CD4-positive, alpha-beta T cell treated with Interleukin-4 for 1 hour (primary cell): ENCODE measurements around the gene BTNL3.
"Not testable (repeated sequence)": the region's sequence is repeated elsewhere in the genome, so short reads cannot be mapped to it uniquely, and the experiment has no call there.

Experiments
- DNase-seq, 2 donors: peaks; one replicate each; pipeline ENCODE4 v3.0.0-alpha.2; 2020 to 2022

The BTNL3 gene

DNA sequence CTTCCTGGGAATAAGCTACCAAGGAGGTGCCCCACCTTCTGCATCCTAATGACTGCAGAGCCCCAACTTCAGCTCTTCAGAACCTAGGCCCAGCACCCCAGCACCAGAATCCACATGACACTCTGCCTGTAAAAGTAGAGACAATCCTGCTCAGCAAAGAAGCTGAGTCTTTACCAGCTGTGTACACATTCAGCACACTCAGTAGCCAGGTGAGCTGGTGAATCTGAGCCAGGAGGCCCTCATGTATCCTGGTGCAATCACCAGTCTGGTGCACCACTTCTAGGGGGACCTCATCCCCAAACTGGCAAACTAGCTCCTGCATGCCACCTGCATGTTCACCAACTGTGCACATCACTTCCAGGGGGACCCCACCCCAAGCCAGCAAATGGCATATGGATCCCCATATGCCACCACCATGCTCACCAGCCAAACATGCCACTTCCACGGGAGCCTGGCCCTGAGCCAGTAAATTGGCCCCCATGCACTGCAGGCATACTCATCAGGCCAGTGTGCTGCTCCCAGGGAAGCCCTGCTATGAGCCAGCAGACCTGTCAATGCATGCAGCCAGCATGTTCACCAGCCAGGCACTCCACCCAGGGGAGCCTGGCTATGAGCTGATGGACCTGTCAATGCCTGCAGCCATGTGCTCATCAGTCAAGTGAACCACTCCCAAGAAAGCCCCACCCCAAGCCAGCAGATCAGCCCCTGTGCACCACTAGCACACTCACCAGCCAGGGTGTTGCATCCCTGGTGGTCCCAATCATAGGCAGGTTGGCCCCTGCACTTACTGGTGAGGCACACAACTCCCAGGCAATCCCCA, 35.8 kb downstream of the BTNL3 start:
- DNase-seq = no peak

DNA sequence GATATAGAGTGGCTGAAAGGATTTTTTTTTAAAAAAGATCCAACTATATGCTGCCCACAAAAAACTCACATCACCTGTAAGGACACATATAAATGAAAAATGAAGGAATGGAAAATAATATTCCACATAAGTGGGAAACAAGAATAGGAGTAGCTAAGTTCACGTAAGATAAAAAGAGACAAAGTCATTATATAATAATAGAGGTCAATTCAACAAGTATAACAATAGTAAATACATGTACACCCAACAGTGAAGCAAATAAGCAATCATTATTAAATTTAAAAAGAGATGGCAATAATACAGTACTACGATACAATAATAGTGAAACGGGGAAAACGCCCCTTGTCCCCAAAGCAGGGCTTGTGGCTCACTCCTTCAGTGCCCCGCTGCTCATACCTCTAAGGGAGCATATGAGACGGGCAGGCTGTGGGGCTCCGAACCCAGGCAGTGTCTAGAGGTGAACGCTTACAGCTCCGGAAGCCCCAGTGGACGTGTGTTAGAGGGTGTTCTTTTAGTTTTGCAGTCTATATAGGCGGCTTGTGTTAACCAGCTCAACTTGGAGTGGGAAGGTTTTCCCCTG, 38.9 kb downstream of the BTNL3 start:
- no peak for DNase-seq

GRCh38 chr5:181028032-181028819, 39.6 kb downstream of the BTNL3 start:
- DNase-seq = no peak

- no peak for DNase-seq
Observed at GRCh38 chr5:181031716-181032115, 43.1 kb downstream of the BTNL3 start.

DNA sequence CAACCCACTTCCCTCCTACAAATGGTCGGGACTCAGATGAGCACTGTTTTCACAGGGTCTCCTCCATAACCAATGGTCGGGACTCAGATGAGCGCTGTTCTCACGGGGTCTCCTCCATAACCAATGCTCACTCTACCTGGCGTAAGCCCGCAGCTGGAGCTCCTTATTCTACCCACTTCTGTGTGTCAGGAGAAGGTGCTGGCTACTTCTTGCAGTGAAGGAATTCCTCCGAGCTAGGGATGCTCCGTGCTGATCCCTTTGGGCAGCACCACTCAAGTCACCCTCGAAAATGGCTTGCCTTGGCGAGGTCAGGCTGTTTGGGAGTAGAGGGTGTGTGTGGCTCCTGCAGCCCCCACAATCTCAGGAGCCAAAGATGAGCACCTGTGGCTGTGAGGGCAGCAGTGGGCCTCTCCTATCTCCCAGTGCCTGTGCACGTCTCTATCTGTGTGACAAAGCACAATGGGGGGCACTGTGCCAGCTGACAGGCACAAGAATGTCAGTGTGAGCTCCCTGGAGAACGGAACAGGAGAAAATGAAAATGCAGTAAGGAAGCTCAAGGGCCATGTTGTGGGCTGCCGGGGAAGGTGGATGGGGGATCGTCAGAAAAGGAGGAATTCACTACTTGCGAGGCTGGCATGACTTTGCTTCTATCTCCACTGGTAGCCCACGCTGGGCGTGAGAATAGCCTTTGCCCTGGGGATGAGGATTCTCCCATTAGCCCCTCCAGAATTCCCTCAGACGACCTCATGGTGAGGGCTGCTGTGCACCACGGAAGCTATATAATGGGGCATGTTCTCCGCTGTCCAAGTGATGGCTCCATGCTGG, 47.6 kb downstream of the BTNL3 start:
- no peak for DNase-seq

- no peak for DNase-seq
Observed at GRCh38 chr5:181036816-181037364, 48.2 kb downstream of the BTNL3 start.

DNA sequence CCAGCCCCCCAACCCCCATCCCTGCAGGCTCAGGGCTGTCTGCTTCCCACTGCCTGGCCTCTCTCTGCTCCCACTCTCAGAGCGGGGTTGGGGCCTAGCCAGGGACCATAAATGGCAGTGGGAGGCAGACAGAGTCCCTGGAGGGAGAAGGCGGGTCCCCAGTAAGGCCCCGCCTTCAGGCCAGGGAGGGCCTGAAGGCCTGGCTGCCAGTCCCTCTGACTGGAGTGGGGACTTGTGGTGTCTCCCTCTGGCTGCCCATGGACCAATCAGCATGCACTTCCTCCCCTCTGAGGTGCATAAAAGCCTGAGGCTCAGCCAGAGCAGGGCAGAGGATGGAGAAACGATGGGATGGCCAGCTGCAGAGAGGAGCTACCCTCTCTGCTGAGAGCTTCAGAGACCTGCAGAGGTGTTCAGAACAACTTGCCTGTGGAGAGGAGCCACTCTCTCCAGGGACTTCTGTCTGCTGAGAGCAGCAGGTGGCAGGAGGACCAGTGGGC, 48.8 kb downstream of the BTNL3 start:
- no peak for DNase-seq

- DNase-seq = no peak
Observed at GRCh38 chr5:181039471-181039870, 50.8 kb downstream of the BTNL3 start.

GRCh38 chr5:181039931-181040630, 51.4 kb downstream of the BTNL3 start, which contains the start of gene BTNL9:
Gene BTNL9, plus strand, starts transcription at chr5:181040266. Its CDS starts 5,224 bp downstream, at chr5:181045490.
- DNase-seq = no peak

GRCh38 chr5:181040631-181040945, 51.9 kb downstream of the BTNL3 start:
- DNase-seq = no peak

- no peak for DNase-seq
Observed at GRCh38 chr5:181041043-181041442, 52.4 kb downstream of the BTNL3 start.

DNA sequence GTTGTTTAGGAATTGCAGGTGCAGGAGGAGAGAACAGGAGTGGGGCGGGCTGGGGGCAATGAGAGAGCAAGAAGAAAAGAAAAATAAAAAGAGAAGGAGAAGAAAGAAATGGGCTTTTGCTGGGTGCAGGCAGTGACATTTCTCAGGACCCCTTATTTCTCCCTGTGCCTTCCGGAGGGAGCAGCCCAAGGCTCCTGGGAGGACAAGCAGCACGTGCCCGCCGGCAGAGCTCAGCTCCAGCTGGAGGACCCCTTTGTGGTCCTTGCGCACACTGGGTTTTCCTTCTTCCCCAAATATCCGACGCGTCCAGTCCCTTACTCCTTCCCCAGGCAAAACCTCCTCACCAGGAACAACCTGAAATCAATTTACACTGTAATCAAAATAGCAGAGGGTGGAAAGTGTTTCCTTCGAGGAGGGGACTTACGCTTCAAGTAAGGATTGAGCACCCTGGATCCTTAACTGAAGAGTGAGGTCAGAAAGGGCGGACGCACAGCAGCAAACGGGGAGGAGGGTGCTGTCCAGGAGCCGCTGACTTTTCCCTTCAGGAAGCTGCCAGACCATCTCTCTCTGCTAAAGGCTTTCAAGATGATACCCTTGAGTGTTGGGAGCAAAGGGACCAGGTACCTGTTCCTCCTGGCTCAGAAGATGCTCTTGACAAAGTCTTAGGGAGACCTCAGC, 53.5 kb downstream of the BTNL3 start:
- no peak for DNase-seq

DNA sequence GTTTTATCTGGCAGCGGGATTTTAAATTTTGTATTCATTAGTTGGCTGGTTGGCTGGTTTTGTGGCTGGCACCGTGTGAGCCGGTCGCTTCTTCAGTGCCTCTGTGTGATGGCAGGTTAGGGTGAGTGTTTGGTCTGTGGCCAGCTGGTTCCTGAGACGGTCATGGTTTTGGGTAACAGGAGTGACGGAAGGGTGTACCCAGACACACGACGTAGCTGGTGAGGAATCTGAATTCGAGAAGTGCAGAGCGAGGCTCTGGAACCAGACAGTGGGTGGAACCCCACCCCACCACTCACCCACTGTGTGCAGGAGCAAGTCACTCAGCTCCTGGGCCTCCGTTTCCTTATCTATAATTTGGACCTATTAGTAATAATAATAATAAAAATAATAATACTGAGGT, 54.1 kb downstream of the BTNL3 start:
- no peak for DNase-seq

- no peak for DNase-seq
Observed at GRCh38 chr5:181043285-181044092, 54.8 kb downstream of the BTNL3 start.

- no peak for DNase-seq
Observed at GRCh38 chr5:181044093-181044599, 55.5 kb downstream of the BTNL3 start.

DNA sequence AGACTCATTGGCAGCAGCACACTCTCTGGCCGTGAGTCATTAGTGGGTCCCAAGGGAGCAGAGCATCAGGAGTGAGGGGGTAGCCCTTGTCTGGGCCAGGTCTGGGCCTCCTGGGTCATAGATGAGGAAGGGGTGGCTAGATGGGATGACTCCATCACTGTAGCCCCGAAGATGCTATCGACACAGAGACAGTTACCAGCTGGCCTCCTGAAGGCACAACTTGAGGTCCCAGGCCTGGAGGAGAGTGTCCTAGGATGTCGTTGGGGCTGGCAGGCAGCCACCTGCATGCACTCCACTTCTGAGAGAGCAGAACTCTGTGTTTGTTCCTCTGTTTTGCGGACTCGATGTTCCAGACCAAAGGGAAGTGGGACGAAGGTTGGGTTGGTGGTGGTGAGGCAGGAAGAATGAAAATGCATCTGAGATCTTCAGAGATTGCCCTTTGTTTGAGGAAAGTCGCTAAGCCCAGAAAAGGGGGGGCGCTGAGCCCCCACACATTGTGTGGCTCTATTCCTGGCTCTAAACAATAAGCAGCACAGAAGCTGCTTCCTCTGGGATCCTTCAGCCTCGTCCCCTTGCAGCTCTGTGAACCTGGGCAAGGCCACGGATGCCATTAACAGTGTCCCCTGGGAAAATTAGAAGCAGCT, 56.1 kb downstream of the BTNL3 start:
- DNase-seq = no peak

DNA sequence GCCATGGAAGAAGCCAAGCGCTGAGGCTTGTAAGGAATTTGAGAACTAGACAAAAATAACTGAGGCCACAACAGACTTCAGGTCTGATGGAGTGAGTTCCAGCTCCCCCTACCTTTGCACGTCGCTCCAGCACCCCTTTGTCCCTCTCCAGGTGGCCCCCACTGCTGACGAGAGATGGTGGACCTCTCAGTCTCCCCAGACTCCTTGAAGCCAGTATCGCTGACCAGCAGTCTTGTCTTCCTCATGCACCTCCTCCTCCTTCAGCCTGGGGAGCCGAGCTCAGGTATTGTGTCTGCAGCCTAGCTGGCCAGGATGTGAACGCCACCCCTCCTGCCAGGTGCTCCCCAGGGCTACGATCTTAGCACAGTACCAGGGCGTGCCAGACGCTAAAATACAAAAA, 56.7 kb downstream of the BTNL3 start:
- DNase-seq = no peak

DNA sequence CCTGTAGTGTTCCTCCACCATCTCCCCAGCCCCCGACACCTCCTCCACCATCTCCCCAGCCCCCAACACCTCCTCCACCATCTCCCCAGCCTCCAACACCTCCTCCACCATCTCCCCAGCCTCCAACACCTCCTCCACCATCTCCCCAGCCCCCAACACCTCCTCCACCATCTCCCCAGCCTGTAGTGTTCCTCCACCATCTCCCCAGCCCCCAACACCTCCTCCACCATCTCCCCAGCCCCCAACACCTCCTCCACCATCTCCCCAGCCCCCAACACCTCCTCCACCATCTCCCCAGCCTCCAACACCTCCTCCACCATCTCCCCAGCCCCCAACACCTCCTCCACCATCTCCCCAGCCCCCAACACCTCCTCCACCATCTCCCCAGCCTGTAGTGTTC, 57.2 kb downstream of the BTNL3 start:
- DNase-seq = not testable (repeated sequence)

GRCh38 chr5:181047288-181047687, 58.6 kb downstream of the BTNL3 start:
- no peak for DNase-seq

- no peak for DNase-seq
Observed at GRCh38 chr5:181047921-181048320, 59.3 kb downstream of the BTNL3 start.
